Uterus (tissue), 2 donors: Measurements from ENCODE around the gene ACOXL.

Experiments used
- POLR2A ChIP-seq, 2 donors: fragments of 450-650 bp; IDR thresholded peaks; one replicate each; pipeline ENCODE4 v1.6.1; 2016; ENCODE audit warnings: antibody characterized with exemption in 2 of 2, mild to moderate bottlenecking in 1 of 2, moderate library complexity in 1 of 2
- TF ChIP-seq, protein P1 (sequence below), 4 experiments: fragments of 200-600 bp in 2 of 4; fragments of 450-650 bp in 2 of 4; sonication (generic) in 2 of 4; IDR thresholded peaks; one replicate each; pipeline ENCODE4 v1.5.1; 2016 to 2019; ENCODE audit warnings: antibody characterized with exemption in 4 of 4, mild to moderate bottlenecking in 2 of 4, moderate library complexity in 1 of 4

DNA sequence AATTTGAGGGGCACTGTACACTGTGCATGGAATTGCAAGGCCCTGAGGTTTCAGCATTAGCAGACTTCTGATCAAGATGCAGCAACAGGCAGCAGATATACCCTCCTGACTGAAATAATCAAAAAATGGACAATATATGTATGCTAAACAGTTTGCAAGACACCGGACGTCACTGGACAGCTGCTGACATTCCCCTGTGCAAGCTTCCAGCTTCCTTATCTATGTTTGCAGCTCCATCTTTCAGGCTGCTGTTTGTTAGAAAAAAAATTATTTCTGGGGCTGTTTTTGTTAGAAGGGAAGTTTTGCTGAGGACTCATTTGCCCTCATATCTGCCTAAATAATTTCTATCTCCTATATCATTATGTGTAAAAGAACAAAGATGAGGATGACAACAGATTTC is 208.9 kb downstream of the ACOXL start:
- TF ChIP-seq, protein P1, sequence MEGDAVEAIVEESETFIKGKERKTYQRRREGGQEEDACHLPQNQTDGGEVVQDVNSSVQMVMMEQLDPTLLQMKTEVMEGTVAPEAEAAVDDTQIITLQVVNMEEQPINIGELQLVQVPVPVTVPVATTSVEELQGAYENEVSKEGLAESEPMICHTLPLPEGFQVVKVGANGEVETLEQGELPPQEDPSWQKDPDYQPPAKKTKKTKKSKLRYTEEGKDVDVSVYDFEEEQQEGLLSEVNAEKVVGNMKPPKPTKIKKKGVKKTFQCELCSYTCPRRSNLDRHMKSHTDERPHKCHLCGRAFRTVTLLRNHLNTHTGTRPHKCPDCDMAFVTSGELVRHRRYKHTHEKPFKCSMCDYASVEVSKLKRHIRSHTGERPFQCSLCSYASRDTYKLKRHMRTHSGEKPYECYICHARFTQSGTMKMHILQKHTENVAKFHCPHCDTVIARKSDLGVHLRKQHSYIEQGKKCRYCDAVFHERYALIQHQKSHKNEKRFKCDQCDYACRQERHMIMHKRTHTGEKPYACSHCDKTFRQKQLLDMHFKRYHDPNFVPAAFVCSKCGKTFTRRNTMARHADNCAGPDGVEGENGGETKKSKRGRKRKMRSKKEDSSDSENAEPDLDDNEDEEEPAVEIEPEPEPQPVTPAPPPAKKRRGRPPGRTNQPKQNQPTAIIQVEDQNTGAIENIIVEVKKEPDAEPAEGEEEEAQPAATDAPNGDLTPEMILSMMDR (IDR thresholded peaks at IDR 0.05), result no peak
- no peak for TF ChIP-seq POLR2A (IDR thresholded peaks at IDR 0.05)
